KG1 (cell line): Measurements from ENCODE around the gene BRI3.

Experiments
- DNase-seq: peaks from one replicate; lab custom pipeline; 2025; lab: John Stamatoyannopoulos, UW

BRI3 gene, protein sequence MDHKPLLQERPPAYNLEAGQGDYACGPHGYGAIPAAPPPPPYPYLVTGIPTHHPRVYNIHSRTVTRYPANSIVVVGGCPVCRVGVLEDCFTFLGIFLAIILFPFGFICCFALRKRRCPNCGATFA

DNA sequence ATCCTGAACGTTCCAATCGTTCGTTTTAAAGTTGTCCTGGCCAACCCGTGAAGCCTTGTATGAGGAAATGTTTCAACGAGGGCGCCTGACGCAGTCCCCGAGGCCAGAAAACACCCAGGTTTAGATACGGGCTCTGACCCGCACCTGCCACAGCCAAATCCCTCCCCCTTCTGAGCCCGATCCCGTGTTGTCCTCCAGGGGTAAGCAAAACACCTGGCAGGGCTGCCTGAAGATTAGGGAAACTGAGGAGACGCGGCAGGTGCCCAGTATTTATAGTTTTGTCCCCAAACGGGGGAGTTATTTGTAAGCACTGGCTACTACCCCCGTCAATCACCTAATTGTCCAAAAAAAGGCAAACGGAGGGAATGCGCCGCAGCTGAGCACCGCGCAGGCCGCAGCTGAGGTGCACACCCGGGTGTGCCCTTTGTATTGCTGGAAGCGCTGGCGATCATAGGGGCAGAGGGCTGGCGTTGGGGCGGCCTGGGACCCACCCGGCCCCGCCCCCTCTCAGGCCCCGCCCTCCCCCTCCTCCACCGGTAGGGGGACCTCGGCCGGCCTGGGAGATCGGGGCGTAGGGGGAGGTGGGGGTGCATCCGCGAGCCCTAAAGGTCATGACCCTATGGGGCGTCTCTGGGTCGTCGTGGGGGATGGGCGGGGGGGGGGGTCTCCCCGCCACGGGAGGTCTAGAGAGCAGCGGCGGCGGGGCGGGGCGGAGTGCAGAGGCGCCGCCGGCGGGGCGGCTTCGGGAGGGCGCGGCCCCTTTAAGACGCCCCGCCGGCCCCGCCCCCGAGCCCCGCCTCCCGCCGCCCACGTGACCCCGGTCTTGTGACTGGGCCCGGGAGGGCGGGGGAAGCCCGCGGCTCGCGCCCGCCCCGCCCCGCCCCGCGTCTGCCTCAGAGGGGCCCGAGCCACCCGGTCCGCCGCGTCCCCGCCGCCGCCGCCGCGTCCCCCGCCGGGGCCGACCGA is at the start of gene BRI3:
BRI3 (plus strand) TSS at position 896 of the 966 bp plus-strand sequence. CDS start 110 bp downstream, outside the sequence.
- DNase-seq: no peak

GRCh38 chr7:98232263-98232585 is 49.3 kb upstream of the BRI3 start:
- no peak for DNase-seq

DNA sequence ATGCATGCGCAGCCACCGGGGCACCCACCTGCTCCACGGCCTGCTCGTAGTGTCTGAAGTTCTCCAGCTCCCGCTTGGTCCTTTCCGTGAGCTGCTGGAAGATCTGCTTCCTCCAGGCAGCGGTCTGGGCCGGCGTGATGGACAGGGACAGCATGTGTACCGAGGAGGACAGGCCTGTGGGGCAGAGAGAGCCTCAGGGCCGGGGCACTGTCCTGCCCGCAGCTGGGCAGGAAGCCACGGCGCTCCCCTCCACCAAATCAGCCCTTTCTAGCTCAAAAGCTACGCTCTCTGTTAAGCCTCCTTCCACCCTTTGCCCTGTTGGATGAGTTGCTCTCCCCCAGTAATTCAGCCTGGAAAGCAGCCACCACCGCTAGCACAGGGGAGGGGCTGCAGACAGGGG is 48.7 kb upstream of the BRI3 start:
- DNase-seq: no peak

DNA sequence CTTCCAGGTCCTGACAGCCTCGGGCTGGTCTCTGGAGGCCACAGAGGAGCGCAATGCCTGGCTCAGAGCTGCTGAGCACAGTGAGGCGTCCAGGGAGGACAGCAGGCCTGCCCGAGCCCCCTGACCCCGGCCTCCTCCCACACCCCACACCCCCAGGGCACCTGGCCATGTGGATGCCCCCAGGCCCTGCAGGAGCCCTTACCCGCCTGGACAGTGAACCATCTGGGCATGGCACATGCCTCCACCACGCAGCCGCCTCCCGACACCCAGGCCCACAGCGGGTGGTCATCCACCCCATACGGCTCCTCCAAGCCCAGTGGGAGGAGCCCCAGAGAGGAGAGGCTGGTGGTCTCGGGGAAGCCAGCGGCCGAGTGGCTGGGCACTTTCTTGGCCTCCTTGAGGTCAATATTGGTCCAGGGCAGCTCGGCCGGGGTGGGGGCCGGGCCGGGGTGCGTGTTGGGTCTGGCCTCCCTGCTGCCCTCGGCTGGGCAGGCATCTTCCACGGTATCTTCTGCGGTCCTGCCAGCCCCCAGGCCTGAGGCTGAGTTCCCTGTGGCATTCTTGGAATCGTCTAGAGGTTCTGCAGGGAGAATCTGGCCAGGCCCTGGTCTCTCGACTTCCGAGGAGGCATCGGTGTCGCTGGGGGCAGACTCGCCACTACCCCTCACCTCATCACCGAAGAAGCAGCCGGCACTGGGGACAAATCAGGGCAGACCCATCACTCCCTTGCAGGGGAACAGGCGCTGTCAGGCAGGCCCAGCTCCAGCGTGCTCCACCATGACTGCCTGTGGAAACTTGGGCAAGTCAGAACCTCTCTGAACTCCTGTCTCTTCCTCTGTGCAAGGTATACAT is 48.0 kb upstream of the BRI3 start:
- DNase-seq: no peak

- no peak for DNase-seq
These were observed 46.9 kb upstream of the BRI3 start for GRCh38 chr7:98234429-98235147.

GRCh38 chr7:98235901-98236300 is 45.6 kb upstream of the BRI3 start:
- no peak for DNase-seq

DNA sequence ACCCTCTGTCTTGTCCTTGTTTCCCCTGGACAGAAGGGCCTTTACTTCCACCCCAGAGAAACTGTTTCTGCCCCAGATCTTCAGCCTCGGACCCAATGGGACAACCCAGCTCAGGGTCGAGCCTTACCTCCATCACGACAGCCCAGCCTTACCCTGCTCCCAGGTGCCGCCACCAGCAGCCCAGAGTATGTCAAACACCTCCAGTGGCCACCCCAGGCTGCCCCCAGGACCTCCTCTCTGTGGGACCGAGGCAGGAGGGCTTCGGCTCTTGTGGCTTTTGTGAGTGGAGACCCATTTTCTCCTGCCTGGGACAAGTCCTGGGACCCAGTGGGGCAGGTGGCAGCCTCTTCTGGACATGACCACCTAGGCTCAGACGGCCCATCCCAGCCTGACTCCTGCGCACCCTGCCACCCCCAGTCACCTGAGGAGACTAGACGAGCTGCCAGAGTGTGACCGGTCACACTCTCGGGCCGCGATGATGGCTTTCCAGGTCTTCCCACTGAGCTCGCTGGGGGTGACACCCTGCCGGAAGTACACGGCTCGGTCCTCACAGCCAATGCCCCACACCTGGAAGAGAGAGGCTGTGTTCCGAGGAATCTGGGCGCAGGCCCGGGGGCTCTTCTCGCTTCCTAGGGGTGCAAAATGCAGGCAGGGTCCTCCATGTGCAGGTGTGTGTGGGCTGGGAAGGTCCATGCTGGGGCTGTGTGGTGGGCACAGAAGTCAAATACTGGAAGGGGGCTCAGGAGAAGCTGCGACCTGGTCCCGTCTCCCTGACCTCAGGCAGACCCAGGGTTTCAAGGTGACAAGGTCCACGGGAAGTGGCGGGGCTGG is 44.9 kb upstream of the BRI3 start:
- no peak for DNase-seq

- no peak for DNase-seq
These were observed 43.4 kb upstream of the BRI3 start for GRCh38 chr7:98238076-98238475.

GRCh38 chr7:98238976-98239375 is 42.5 kb upstream of the BRI3 start:
- no peak for DNase-seq

DNA sequence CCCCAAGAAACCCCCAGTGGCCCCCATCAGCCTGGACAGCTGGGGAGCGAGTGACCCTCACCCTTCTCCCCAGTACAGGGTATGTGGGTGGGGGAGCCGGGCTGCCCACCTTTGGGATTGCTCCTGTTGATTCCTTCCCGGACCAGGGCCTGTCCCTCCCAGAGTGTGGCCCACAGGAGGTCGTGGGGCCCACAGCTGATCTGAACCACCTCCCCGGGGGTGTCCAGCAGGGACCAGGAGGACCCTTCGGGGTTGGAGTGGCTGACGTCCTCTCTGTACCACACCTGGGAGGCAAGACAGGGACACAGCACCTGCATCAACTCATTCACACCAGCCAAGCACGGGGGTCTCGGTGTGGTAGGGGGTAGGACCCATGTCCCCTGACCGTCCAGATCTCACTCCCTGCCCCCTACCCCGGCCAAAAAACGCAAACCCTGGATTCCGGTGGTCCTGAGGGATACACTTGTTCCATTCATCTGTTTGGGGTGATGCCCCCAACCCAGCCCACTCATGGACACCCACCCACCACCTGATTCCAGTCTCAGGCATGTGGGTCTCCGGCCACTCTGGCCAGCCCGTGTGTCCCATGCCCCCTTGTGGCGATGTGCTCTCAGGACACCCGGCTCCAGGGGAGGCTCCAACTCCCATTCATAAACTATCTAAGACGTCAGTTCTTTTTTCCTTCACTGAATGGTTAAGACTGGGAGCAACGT is 40.4 kb upstream of the BRI3 start:
- DNase-seq: no peak

- DNase-seq: no peak
These were observed 39.7 kb upstream of the BRI3 start for GRCh38 chr7:98241674-98242241.

DNA sequence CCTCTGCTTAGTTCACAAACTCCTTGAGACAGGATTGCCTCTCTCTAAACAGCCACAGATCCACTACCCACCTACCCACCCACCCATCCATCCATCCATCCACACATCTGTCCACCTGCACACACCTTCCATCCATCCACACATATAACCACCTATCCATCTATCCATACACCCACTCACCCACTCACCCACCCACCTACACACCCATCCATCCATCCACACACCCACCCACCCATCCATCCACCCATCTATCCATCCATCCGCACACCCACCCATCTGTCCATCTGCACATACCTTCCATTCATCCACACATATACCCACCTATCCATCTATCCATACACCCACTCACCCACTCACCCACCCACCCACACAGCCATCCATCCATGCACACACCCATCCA is 39.1 kb upstream of the BRI3 start:
- no peak for DNase-seq

- no peak for DNase-seq
These were observed 38.6 kb upstream of the BRI3 start for GRCh38 chr7:98242934-98243333.

DNA sequence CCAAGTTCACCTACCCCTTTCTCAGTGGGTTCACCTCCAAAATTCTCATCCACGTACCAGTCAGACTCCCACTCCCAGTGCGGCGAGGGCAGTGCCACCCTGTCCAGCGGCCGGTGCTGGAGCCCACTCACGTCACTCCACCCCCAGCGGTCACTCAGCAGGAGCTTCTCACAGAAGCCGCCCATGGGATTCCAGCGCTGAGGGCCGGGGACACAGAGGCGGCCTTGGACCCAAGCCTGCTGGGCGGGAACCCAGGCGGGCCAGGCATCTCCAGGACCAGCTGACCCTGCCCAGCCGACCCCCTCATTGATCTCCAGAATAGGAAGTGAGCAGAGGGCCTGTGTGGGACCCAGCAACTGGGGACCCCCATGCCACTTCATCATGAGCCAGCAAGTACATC is 36.6 kb upstream of the BRI3 start:
- DNase-seq: no peak

GRCh38 chr7:98248156-98248555 is 33.3 kb upstream of the BRI3 start:
- no peak for DNase-seq

DNA sequence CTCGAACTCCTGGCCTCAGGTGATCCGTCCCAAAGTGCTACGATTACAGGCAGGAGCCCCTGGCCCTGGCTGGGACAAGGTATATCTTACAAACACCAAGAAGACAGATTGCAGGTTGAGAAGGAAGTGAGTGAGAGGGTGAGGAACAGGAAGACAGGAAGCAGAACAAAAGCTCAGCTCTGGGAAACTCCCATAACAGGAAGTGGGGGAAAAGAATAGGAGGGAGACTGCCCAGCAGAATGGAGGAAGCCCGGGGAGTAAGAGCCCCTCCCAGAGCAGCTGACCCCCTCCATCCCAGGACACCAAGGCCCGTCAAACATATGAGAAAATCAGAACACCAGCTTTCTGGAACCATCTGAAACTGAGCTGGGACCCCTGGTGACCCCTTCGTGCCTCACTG is 32.4 kb upstream of the BRI3 start:
- no peak for DNase-seq

GRCh38 chr7:98250789-98251188 is 30.7 kb upstream of the BRI3 start:
- DNase-seq: no peak

DNA sequence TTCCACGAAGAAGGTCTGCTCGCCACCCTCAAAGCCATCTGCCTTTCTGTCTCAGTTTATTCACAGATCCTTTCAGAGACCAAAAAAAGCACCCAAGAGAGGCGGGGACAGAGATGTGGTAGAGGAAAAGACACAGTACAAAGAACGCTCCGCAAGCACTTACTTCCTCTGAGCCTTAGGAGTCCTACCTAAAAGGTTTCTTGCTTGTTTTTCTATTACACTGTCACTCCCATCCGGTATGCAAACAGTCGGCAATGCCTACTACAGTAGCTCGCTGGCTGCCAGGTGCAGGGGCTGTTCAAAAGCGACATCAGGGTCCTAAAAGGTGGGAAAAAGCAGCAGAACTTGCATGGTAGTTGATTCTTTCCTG is 30.3 kb upstream of the BRI3 start:
- DNase-seq: no peak

DNA sequence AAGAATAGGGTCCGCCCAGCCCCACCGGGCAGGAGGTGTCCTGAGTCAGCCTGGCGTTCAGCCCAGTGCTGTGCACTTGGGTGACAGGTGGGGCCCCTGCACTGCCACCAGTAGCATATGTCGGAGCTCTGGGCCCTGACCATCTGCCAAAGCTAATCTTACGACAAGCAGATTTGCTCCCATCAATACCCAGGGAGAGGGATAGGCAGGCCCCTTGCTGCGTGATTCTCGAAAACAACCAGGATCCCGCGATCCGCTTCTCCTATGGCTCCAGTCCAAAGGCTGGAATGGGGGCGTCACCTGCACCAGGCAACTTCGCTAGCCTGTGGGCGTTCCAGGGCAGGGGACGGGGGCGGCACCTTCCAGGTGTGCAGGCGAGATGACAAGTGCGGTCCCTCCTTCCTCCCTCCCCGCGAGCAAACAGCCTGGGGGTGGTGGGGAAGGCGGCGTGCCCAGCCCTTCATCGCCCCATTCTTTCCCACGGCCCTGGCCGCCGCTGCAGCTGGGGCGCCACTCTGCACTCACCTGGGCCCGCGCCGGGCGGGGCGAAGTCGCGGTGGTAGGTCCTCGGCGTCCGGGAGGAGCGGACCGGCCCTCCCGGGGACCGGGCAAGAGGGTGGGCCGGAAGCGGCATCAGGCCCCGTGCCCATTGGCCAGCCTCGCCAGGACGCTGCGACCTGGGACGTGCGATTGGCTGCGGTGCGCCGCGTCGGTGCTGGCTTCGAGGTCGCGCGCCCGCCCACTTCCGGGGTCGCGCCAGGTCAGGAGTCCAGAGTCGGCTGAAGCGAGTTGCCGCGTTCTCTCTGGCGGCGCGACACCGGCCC is 29.7 kb upstream of the BRI3 start, which contains the start of gene TECPR1:
TECPR1 (minus strand) TSS at position 632 of the 824 bp plus-strand sequence. CDS start 6,086 bp downstream, outside the sequence.
- DNase-seq: peak; percentile 15
